ENCODE results near the gene XPNPEP1. TPM values are rescaled to one million over a fixed set of nuclear protein-coding genes. Genes with fewer than 3 reads are reported as not detected.

The XPNPEP1 gene
- total RNA-seq, 4 donors from 2014 or later: 77.1 to 239 (median 109) TPM

DNA sequence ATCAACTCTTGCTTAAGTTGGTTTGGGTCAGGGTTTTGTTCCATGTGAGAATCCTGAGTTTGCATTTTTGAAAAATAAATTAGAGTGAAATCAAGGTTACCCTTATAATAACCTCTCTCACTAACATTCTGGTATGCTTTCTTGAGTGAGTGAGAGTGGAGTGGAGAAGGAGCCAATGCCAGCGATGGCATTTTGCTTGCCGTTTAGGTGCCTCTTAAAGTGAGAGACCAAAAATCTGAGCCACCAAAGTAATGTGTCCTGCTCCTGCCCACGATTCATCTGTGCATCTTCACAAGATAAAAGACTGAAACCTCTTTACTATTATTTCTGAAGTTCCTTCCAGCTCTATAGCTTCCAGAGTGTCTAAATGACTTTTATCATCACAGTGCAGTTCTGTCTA lies 23.4 kb upstream of the XPNPEP1 start:
- DNase-seq (ENCODE audit: low spot score in 2 of 2): no peak
- Histone ChIP-seq H3K4me3 (no peak overlapping the region), H3K4me1 (peaks cover 2% of the 10 kb centered on the region), H3K36me3 (no peaks in the 10 kb centered on the region), H3K9me3 (no peaks in the 10 kb centered on the region), H3K27ac (no peak overlapping the region), H3K27me3 (no peaks in the 10 kb centered on the region)
- WGBS: 89% methylated on average over 3 of the region's 3 CpGs
- TF ChIP-seq POLR2A (IDR thresholded peaks at IDR 0.05): no peak

DNA sequence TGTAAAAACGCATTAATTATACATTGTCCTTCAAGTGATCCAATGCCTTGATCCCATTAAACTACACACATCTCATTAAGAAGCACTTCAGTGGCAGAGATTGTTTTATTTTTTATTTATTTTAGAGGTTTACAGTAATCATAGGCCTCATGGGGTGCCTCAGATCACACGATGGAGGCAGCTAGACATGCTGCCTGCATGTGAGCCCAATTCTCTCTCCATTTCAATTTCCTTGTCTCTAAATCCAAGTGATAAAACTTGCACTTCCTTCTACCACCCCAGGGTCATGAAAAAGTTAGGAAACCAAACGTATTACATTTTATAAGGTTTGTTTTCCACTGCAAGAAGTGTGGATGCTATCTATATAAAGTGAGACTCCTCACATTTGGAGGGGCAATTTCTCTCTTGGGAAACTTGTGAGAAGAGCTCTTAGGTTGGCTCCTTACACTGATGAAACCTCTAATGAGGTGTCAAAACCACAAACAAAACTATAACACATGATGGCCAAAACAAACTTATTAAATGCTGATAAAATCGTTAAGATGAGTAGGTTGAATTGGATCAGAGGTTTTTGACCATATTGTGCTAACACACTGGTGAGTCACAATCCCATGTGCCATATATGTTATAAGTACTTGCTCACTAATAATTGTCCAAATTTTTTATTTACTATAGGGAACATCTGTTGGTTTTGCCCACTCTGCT lies 22.3 kb upstream of the XPNPEP1 start:
- no peak overlapping the region for H3K27ac ChIP-seq
- H3K36me3 ChIP-seq: no peaks in the 10 kb centered on the region
- no peaks in the 10 kb centered on the region for H3K9me3 ChIP-seq
- H3K4me1 ChIP-seq: peaks cover 4% of the 10 kb centered on the region
- no peaks in the 10 kb centered on the region for H3K27me3 ChIP-seq
- no peak overlapping the region for H3K4me3 ChIP-seq
- TF ChIP-seq POLR2AphosphoS5 (IDR thresholded peaks at IDR 0.05) (no peak), EP300 (IDR thresholded peaks at IDR 0.05) (no peak), POLR2A (IDR thresholded peaks at IDR 0.05) (no peak)
- TF ChIP-seq, protein P1, sequence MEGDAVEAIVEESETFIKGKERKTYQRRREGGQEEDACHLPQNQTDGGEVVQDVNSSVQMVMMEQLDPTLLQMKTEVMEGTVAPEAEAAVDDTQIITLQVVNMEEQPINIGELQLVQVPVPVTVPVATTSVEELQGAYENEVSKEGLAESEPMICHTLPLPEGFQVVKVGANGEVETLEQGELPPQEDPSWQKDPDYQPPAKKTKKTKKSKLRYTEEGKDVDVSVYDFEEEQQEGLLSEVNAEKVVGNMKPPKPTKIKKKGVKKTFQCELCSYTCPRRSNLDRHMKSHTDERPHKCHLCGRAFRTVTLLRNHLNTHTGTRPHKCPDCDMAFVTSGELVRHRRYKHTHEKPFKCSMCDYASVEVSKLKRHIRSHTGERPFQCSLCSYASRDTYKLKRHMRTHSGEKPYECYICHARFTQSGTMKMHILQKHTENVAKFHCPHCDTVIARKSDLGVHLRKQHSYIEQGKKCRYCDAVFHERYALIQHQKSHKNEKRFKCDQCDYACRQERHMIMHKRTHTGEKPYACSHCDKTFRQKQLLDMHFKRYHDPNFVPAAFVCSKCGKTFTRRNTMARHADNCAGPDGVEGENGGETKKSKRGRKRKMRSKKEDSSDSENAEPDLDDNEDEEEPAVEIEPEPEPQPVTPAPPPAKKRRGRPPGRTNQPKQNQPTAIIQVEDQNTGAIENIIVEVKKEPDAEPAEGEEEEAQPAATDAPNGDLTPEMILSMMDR (IDR thresholded peaks at IDR 0.05): no peak
- DNase-seq (ENCODE audit: low spot score in 2 of 2): no peak
- 70% methylated on average over 4 of the region's 4 CpGs for WGBS

DNA sequence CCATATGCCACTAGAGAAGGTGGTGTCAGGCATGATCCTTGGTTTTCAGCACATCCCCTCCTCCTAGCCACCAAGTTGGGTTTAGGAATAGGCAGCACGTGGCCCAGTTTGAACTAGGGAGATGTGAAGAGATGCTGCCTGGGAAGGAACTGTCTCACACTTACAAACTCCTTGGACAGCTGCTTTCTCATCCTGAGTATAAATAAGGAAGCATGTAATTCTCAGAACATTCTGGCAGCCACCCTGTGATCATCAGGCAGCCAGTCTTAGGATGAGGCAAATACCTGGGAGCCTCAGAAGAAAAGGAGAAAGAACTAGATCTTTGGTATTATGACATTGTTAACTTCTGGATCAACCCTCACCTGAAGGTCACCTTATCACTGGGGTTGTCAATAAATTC lies 21.3 kb upstream of the XPNPEP1 start:
- Histone ChIP-seq H3K4me1 (peaks cover 4% of the 10 kb centered on the region), H3K27me3 (no peaks in the 10 kb centered on the region), H3K9me3 (no peaks in the 10 kb centered on the region), H3K27ac (no peak overlapping the region), H3K4me3 (no peak overlapping the region), H3K36me3 (no peaks in the 10 kb centered on the region)
- TF ChIP-seq, protein P1 (IDR thresholded peaks at IDR 0.05): no peak
- no peak for TF ChIP-seq POLR2A (IDR thresholded peaks at IDR 0.05)
- no peak for TF ChIP-seq EP300 (IDR thresholded peaks at IDR 0.05)
- no peak for TF ChIP-seq POLR2AphosphoS5 (IDR thresholded peaks at IDR 0.05)
- DNase-seq (ENCODE audit: low spot score in 2 of 2): no peak
- 88% methylated on average over 1 of the region's 1 CpG for WGBS

DNA sequence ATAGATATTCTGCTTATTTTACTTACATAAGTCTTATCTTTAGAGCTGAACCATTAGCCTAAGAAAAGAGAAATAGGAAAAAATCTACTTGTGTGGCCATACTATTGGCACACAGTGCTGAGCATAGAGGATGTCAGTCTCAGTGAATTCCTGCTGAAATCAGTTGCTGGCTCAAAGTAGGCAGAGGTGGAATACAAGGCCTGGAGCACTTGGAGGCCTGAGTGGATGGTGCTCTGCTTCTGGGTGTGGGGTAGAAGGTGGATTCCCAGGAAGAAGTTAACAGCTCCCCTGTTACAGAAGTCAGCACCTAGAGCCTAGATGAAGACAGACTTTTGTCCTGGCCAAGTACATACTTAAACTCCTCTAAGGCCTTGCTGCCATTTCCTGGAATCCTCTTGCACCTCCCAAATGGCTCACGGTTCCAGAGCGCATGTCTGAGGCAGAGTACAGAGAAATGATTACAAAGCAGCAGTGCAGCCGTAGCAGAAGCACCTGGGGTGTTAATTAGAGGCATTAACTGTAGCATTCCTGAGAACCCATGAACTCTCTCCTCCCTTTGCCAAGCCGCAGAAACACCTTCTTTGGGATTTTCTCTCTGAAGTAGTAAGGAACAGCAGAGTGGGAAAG lies 18.0 kb upstream of the XPNPEP1 start:
- 35% methylated on average over 4 of the region's 4 CpGs for WGBS
- no peaks in the 10 kb centered on the region for H3K27me3 ChIP-seq
- no peak overlapping the region for H3K4me3 ChIP-seq
- DNase-seq (ENCODE audit: low spot score in 2 of 2): no peak
- no peak overlapping the region for H3K27ac ChIP-seq
- H3K4me1 ChIP-seq: peaks cover 4% of the 10 kb centered on the region
- no peaks in the 10 kb centered on the region for H3K9me3 ChIP-seq
- TF ChIP-seq, protein P1 (IDR thresholded peaks at IDR 0.05): no peak
- TF ChIP-seq POLR2A (IDR thresholded peaks at IDR 0.05) (no peak), POLR2AphosphoS5 (IDR thresholded peaks at IDR 0.05) (no peak), EP300 (IDR thresholded peaks at IDR 0.05) (no peak)
- H3K36me3 ChIP-seq: no peaks in the 10 kb centered on the region

DNA sequence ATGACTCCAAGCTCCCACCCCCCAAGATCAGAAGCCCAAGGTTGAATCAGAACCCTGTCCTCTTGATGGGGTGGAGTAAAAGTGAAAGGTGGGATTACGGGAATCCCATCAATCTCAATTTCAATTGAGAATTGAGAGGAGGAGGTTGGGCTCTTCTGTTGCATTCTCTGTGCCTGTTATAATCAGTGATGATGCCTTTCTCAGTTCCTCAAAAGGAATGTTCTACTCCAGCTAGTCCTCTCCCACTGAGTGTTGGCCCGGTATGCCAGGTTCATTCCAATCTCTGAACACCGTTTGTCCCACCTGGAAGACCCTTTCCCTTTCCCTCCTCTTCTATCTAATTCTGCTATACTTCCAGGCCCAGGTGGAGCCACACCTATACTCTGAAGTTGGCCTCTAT lies 17.2 kb upstream of the XPNPEP1 start:
- Histone ChIP-seq H3K4me3 (no peak overlapping the region), H3K9me3 (no peaks in the 10 kb centered on the region), H3K36me3 (no peaks in the 10 kb centered on the region), H3K4me1 (peaks cover 4% of the 10 kb centered on the region), H3K27me3 (no peaks in the 10 kb centered on the region), H3K27ac (no peak overlapping the region)
- 100% methylated on average over 3 of the region's 3 CpGs for WGBS
- no peak for DNase-seq (ENCODE audit: low spot score in 2 of 2)
- TF ChIP-seq POLR2AphosphoS5 (IDR thresholded peaks at IDR 0.05) (no peak), EP300 (IDR thresholded peaks at IDR 0.05) (no peak), POLR2A (IDR thresholded peaks at IDR 0.05) (no peak)
- TF ChIP-seq, protein P1 (IDR thresholded peaks at IDR 0.05): no peak
